Smooth muscle cell (in vitro differentiated cells): ENCODE data around the gene CALB2. TPM values are rescaled to one million over a fixed set of nuclear protein-coding genes. Genes with fewer than 3 reads are reported as not detected.

ENCODE experiments used
- DNase-seq: peaks from one replicate; lab custom pipeline; 2025; ENCODE audit not compliant: unreplicated experiment; lab: John Stamatoyannopoulos, UW
- H2AFZ ChIP-seq: fragments of 200-600 bp; sonication (generic); 2 replicates; pipeline ENCODE4 v1.6.0; 2016; ENCODE audit warnings: antibody characterized with exemption, low read depth, mild to moderate bottlenecking
- H3F3A ChIP-seq: fragments of 200-600 bp; sonication (generic); 2 replicates; pipeline ENCODE4 v1.6.0; 2017; ENCODE audit warnings: antibody characterized with exemption, low read depth
- H3K27ac ChIP-seq: fragments of 200-600 bp; sonication (generic); 2 replicates; pipeline ENCODE4 v1.5.1; 2016; ENCODE audit warnings: low read depth, mild to moderate bottlenecking
- H3K27me3 ChIP-seq: fragments of 200-600 bp; sonication (generic); 2 replicates; pipeline ENCODE4 v1.6.1; 2016; ENCODE audit warnings: low read depth, mild to moderate bottlenecking
- H3K36me3 ChIP-seq: fragments of 200-600 bp; sonication (generic); 2 replicates; pipeline ENCODE4 v1.5.1; 2016; ENCODE audit warnings: low read depth
- H3K4me1 ChIP-seq: fragments of 200-600 bp; sonication (generic); 2 replicates; pipeline ENCODE4 v1.5.1; 2016; ENCODE audit warnings: low read depth
- H3K4me2 ChIP-seq: fragments of 200-600 bp; sonication (generic); 2 replicates; pipeline ENCODE4 v1.6.0; 2016; ENCODE audit warnings: mild to moderate bottlenecking
- H3K4me3 ChIP-seq: fragments of 200-600 bp; sonication (generic); 2 replicates; pipeline ENCODE4 v1.5.1; 2016; ENCODE audit warnings: mild to moderate bottlenecking
- H3K79me2 ChIP-seq: fragments of 200-600 bp; sonication (generic); 2 replicates; pipeline ENCODE4 v1.6.0; 2016; ENCODE audit warnings: low read depth, mild to moderate bottlenecking
- H3K9ac ChIP-seq: fragments of 200-600 bp; sonication (generic); 2 replicates; pipeline ENCODE4 v1.6.0; 2016; ENCODE audit warnings: low read depth
- H3K9me3 ChIP-seq: fragments of 200-600 bp; sonication (generic); replicated peaks from 2 replicates; pipeline ENCODE4 v1.5.1; 2016; ENCODE audit warnings: low read depth
- H4K20me1 ChIP-seq: fragments of 200-600 bp; sonication (generic); 2 replicates; pipeline ENCODE4 v1.6.0; 2016; ENCODE audit warnings: low read depth
- WGBS: methylation state at CpG from one replicate; pipeline ENCODE4 v1.1.7; 2016; ENCODE audit warnings: low lambda C conversion rate; 5-methylcytosine and 5-hydroxymethylcytosine counted together
- polyA plus RNA-seq: library from polyadenylated mRNA; unstranded; fragments of >200 nt; fragmentation: Nextera tagmentation; extraction: Ambion mirVana; gene quantifications from 2 replicates; pipeline ENCODE4 v1.2.1, GENCODE V29; 2016
- total RNA-seq: library from RNA; depleted of rRNA; stranded (reverse); fragments of >200 nt; gene quantifications from 2 replicates; pipeline ENCODE4 v1.2.3, GENCODE V29; 2014
- TF ChIP-seq, protein P1 (sequence below): fragments of 200-600 bp; sonication (generic); IDR thresholded peaks from 2 replicates; pipeline ENCODE4 v1.5.1; 2017; ENCODE audit warnings: borderline replicate concordance, mild to moderate bottlenecking, antibody characterized with exemption; ENCODE audit not compliant: insufficient read depth, poor library complexity, severe bottlenecking

The CALB2 gene
- total and polyA plus RNA-seq, 2 experiments from 2014 or later: 23.6 to 60.7 TPM

DNA sequence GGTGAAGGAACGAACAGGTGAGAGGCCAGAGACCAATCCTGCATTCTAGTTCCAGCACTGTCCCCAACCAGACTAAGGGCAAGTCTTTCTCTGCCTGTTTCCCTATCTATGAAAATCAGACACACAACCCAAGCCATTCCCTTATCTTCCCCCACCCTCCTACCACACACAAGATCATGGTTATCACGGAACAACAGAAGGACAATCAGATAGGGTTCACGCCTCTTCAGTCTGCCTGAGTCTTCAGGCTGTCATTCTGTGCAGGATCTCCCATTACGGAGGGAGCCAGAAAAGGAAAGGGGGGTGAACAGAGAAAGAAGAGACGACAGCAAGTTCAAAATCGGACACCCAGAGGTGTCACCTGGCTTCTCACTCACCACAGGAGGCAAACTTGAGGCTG is 72.2 kb downstream of the CALB2 start:
- no peak overlapping the region for H3K27ac ChIP-seq
- TF ChIP-seq, protein P1, sequence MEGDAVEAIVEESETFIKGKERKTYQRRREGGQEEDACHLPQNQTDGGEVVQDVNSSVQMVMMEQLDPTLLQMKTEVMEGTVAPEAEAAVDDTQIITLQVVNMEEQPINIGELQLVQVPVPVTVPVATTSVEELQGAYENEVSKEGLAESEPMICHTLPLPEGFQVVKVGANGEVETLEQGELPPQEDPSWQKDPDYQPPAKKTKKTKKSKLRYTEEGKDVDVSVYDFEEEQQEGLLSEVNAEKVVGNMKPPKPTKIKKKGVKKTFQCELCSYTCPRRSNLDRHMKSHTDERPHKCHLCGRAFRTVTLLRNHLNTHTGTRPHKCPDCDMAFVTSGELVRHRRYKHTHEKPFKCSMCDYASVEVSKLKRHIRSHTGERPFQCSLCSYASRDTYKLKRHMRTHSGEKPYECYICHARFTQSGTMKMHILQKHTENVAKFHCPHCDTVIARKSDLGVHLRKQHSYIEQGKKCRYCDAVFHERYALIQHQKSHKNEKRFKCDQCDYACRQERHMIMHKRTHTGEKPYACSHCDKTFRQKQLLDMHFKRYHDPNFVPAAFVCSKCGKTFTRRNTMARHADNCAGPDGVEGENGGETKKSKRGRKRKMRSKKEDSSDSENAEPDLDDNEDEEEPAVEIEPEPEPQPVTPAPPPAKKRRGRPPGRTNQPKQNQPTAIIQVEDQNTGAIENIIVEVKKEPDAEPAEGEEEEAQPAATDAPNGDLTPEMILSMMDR: no peak
- no peaks in the 10 kb centered on the region for H3K79me2 ChIP-seq
- H4K20me1 ChIP-seq: no peaks in the 10 kb centered on the region
- H2AFZ ChIP-seq: no peak overlapping the region
- WGBS: 79% methylated on average over 6 of the region's 6 CpGs
- H3K27me3 ChIP-seq: peaks cover 9% of the 10 kb centered on the region
- H3F3A ChIP-seq: peaks cover 12% of the 10 kb centered on the region
- no peak overlapping the region for H3K9ac ChIP-seq
- H3K36me3 ChIP-seq: no peaks in the 10 kb centered on the region
- no peak for DNase-seq
- no peaks in the 10 kb centered on the region for H3K9me3 ChIP-seq
- H3K4me3 ChIP-seq: no peak overlapping the region
- no peaks in the 10 kb centered on the region for H3K4me1 ChIP-seq
- no peak overlapping the region for H3K4me2 ChIP-seq

DNA sequence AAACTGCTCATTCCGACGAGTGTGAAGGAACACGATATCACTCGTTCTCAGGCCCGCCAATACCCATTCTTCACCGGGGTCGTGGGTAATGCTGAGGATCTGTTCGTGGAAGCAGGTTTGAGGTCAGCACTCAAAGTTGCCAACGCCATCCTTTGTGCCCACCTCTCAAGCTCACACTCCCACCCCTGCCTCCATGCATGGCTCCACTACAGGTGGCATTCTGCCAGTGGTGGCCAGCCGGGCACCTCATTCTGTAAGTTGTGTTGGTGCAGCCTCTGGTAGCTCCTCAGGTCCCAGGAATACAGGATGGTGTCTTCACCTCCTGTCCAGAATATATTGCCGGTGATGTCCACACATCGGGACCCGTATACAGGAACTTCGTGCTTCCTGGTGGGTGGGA is 72.7 kb downstream of the CALB2 start:
- no peaks in the 10 kb centered on the region for H4K20me1 ChIP-seq
- H3K9ac ChIP-seq: no peak overlapping the region
- H3K4me2 ChIP-seq: no peak overlapping the region
- no peak overlapping the region for H3K4me3 ChIP-seq
- H3K4me1 ChIP-seq: no peaks in the 10 kb centered on the region
- 91% methylated on average over 14 of the region's 14 CpGs for WGBS
- H3K9me3 ChIP-seq: no peaks in the 10 kb centered on the region
- TF ChIP-seq, protein P1: no peak
- no peak overlapping the region for H3K27ac ChIP-seq
- H3K36me3 ChIP-seq: no peaks in the 10 kb centered on the region
- no peak overlapping the region for H2AFZ ChIP-seq
- H3F3A ChIP-seq: peaks cover 11% of the 10 kb centered on the region
- DNase-seq: no peak
- no peaks in the 10 kb centered on the region for H3K79me2 ChIP-seq
- peaks cover 5% of the 10 kb centered on the region for H3K27me3 ChIP-seq

DNA sequence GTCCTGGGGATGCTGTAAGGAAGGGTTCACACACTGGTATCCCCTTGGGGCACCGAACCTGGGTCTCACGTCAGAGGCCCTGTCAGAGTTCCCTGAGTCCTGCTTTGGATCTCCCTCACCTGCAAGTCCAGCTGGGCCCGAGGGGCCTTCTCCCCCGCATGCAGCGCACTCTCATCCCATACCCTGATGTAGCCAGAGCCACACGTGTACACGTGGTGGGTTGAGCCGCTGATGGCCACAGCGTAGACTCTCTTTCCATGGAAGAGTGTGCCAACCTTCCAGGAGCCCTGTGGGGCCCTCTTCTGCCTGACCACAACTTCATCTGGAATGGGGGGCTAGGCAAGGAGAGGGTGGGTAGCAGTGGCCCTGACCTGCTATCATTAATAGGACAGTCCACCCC is 73.5 kb downstream of the CALB2 start:
- WGBS: 92% methylated on average over 9 of the region's 9 CpGs

DNA sequence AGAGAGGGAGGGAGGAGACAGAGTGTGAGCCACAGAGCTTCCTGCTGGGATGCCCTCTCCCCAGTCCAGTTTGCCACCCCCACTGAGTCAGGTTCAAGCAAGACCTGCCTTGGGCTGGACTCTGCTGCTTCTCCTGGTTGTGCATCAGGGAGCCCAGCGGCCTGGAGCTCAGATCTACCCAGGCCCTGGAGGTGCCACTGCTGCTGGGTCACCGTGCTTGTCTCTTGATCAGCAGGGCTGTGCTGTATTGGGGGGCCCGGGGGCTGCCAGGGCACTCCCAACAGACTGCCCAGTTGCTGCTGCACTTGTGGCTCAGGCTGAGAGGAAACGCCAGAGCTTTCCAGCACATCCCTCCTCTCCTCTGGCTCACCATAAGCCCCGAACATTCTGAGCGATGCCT is 74.4 kb downstream of the CALB2 start:
- no peaks in the 10 kb centered on the region for H3K36me3 ChIP-seq
- no peak overlapping the region for H3K27ac ChIP-seq
- H3K27me3 ChIP-seq: no peaks in the 10 kb centered on the region
- no peak overlapping the region for H3K9ac ChIP-seq
- DNase-seq: no peak
- H3F3A ChIP-seq: no peaks in the 10 kb centered on the region
- no peak overlapping the region for H3K4me3 ChIP-seq
- H3K4me2 ChIP-seq: no peak overlapping the region
- H2AFZ ChIP-seq: no peak overlapping the region
- TF ChIP-seq, protein P1: no peak
- no peaks in the 10 kb centered on the region for H3K4me1 ChIP-seq
- H3K79me2 ChIP-seq: no peaks in the 10 kb centered on the region
- no peaks in the 10 kb centered on the region for H4K20me1 ChIP-seq
- 81% methylated on average over 6 of the region's 6 CpGs for WGBS
- H3K9me3 ChIP-seq: no peaks in the 10 kb centered on the region

More for the DNA sequence above, 73.5 kb downstream of the CALB2 start:
- Histone ChIP-seq H3K4me3 (no peak overlapping the region), H3K9me3 (no peaks in the 10 kb centered on the region), H3K4me2 (no peak overlapping the region), H3K36me3 (no peaks in the 10 kb centered on the region), H3F3A (peaks cover 3% of the 10 kb centered on the region), H3K79me2 (no peaks in the 10 kb centered on the region), H3K27ac (no peak overlapping the region), H3K9ac (no peak overlapping the region), H2AFZ (no peak overlapping the region), H3K4me1 (no peaks in the 10 kb centered on the region), H3K27me3 (no peaks in the 10 kb centered on the region), H4K20me1 (no peaks in the 10 kb centered on the region)
- TF ChIP-seq, protein P1: no peak
- DNase-seq: no peak
